Prostate gland (tissue), 2 donors: ENCODE results near the gene MAPK14.
"Not testable (repeated sequence)": the region's sequence is repeated elsewhere in the genome, so short reads cannot be mapped to it uniquely, and the experiment has no call there.

Experiments
- CTCF ChIP-seq, 4 experiments: fragments of 200-600 bp in 2 of 4; fragments of 450-650 bp in 2 of 4; sonication (generic) in 2 of 4; IDR thresholded peaks; 1 replicate in 3 of 4; 2 replicates in 1 of 4; pipeline ENCODE4 v1.5.1; 2016 to 2019; ENCODE audit warnings: antibody characterized with exemption in 4 of 4, mild to moderate bottlenecking in 2 of 4, moderate library complexity in 2 of 4
- POLR2A ChIP-seq: fragments of 450-650 bp; IDR thresholded peaks from one replicate; pipeline ENCODE4 v1.6.1; 2016; ENCODE audit warnings: antibody characterized with exemption, mild to moderate bottlenecking

GRCh38 chr6:36129334-36129733 lies 101.7 kb downstream of the MAPK14 start:
- not testable (repeated sequence) for TF ChIP-seq CTCF (IDR thresholded peaks at IDR 0.05); POLR2A
